GM12865 (cell line): ENCODE measurements around the gene ENTPD6.

Experiments used
- DNase-seq: peaks from one replicate; pipeline ENCODE4 v3.0.0; 2010; ENCODE audit warnings: low read depth
- H3K4me3 ChIP-seq: 2 replicates; pipeline ENCODE4 v1.5.1; 2011; ENCODE audit warnings: mild to moderate bottlenecking, low read depth, low read length, control low read depth
- TF ChIP-seq, protein P1 (sequence below): IDR thresholded peaks from 2 replicates; pipeline ENCODE4 v1.5.1; 2011; ENCODE audit warnings: low read length, control low read depth, low read depth, inconsistent platforms; ENCODE audit not compliant: insufficient read depth; ENCODE audit errors: missing control alignments

The ENTPD6 gene

DNA sequence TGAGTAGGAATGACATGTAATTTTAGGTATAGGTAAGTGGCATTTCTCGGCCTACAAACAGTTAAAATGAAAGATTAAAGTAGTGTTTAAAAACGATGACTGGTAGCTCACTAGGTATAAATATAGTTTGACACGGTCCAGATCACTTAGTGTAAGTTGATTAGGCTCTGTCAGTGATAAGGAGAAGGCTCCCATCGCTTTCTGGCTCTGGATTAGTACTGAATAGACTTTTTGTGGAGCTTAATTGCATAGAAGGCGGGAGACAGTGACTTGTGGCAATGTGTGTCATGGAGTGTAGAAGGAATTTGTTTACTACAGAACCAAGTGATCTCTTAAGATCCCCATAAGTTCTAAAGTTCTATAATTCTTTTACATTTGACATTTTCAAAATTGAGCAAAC, 59.1 kb downstream of the ENTPD6 start:
- no peak overlapping the region for H3K4me3 ChIP-seq
- DNase-seq: no peak
- TF ChIP-seq, protein P1, sequence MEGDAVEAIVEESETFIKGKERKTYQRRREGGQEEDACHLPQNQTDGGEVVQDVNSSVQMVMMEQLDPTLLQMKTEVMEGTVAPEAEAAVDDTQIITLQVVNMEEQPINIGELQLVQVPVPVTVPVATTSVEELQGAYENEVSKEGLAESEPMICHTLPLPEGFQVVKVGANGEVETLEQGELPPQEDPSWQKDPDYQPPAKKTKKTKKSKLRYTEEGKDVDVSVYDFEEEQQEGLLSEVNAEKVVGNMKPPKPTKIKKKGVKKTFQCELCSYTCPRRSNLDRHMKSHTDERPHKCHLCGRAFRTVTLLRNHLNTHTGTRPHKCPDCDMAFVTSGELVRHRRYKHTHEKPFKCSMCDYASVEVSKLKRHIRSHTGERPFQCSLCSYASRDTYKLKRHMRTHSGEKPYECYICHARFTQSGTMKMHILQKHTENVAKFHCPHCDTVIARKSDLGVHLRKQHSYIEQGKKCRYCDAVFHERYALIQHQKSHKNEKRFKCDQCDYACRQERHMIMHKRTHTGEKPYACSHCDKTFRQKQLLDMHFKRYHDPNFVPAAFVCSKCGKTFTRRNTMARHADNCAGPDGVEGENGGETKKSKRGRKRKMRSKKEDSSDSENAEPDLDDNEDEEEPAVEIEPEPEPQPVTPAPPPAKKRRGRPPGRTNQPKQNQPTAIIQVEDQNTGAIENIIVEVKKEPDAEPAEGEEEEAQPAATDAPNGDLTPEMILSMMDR: no peak

DNA sequence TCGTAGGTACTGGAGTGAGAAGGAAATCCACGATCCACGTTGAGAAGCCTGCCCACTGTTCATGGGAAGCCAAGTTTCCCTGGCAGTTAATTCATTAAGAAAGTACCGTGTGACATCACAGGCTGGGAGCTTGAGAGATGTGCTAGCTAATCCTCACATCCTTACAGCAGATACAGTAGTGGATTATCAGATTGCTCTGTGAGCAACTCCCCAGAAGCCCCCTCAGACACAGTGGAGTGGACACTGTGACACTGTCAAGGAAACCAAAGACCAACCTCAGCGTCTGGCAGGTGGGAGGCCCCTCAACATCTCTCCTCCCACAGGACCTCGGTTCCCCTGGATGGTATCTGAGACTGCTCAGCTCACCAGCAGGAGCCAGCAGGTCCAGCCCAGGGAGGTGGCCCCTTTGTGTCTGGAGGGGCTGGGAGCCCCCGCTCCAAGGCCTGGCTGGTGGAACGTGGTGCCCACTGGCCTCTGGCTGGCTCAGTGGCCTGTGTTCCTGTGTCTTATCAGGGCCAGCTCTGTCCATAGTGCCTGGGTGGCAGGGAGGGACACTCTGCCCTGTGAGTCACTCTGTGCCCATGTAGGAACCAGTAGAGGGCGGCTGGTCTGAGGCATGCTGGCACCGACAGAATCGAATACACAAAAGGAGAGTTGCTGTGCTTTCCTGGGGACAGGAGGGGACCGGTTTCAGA, 59.6 kb downstream of the ENTPD6 start:
- TF ChIP-seq, protein P1: no peak
- no peak overlapping the region for H3K4me3 ChIP-seq
- DNase-seq: no peak

DNA sequence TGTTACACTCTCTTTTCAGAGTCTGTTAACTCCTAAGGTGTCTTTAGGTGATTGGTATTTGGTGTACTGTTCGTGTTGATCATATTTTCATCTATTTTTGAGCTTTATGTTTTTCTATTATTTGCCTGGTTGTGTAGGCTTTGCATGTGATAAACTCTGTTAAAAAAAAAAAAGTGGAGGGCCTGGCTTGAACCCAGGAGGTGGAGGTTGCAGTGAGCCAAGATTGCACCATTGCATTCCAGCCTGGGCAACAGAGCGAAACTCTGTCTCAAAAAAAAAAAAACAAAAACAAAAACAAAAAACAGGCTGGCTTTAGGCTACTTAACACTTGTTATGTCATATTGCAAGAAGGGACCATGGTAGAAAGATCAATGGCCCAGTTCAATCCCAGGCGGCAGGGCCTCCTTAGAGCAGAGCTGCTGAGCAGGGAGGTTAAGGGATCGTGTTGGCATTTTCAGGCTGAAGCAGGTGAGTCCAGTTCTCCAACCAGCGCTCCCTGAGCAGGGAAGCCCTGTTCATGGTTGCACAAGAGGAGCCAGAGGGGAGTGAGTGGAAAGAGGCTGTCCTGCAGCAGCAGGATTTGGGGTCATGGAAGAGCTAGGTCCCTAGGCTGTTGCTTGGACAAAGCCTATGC, 60.8 kb downstream of the ENTPD6 start:
- no peak for DNase-seq
- TF ChIP-seq, protein P1: no peak
- no peak overlapping the region for H3K4me3 ChIP-seq

DNA sequence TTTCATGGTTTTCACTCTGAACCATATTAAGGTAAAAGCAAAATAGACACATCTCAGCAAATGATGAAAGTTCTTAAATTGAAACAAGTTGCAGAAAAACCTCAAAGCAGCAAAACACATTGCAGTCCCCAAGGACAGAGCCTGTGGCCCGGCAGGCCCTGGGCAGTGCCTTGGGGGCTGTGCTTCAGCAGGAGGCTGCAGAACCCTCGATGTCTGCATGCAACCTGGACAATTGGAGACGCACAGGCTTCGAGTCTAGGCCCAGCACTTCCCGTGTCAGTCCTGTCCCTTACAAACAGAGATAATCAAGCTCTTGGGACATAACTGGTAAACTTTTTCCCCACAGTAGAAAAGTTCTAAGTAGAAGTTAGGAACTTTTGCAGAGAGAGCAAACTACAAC, 61.6 kb downstream of the ENTPD6 start:
- H3K4me3 ChIP-seq: no peak overlapping the region
- TF ChIP-seq, protein P1: no peak
- no peak for DNase-seq

DNA sequence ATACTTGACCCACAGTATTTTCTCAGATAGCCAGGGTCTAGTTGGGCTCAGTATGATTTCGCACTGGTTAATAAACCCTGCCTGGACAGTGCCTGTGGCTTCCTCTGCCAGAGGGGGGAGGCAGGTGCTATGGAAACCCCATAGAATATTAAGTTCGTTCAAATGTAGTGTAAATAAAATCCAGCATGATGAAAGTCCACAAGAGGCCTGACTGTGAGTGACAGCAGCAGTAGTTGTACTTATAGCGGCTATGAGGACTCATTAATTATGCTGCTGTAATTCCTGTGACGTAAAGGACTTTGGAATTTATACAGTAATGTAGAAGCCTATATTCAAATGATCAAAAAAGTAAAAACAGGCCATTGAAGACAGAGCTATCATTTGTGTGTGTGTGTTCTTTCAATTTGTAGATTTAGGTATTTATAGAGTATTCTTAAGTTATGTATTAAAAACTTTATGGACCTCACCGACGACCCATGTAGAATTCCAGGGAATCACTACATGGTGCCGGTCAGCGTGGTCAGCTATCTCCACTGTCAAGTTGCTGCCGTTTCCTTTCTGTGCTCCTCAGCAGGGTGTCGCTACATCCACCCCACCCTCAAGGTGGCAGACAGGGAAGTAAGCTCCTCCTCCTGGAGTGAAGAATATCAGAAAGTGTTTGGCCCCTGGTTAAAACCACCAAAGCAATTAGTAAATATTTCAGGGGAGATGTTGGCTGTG, 62.4 kb downstream of the ENTPD6 start:
- TF ChIP-seq, protein P1: no peak
- DNase-seq: no peak

DNA sequence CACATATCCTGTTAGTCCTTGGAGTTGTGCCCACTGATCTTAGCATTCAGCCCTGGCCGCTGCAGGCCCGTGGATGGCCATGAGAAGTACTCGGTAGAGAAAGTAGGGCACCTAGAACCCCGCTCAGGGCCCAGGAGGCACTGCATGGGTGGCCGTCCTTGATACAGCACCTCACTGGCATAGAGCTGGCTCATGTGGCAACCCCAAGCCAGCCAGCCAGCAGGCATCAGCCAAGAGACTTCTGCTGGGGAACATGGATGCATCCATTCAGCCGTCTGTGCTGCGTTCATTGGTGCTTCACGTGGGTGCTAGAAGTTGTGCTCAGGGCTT, 62.9 kb downstream of the ENTPD6 start:
- TF ChIP-seq, protein P1: no peak
- H3K4me3 ChIP-seq: no peak overlapping the region
- DNase-seq: no peak

More for the DNA sequence above, 62.4 kb downstream of the ENTPD6 start:
- no peak overlapping the region for H3K4me3 ChIP-seq
